H1 (cell line): Measurements from ENCODE around the gene KRT80. TPM values are rescaled to one million over a fixed set of nuclear protein-coding genes. Genes with fewer than 3 reads are reported as not detected.

Experiments used
- CTCF ChIA-PET: fragments of 300-600 bp; sonication (Branson Sonifier 250); formaldehyde crosslinking; loops from one replicate; lab custom pipeline; 2021; ENCODE audit not compliant: partially characterized antibody; lab: Charles Lee
- POLR2A ChIA-PET: fragments of 300-600 bp; sonication (Branson Sonifier 250); formaldehyde crosslinking; loops from one replicate; lab custom pipeline; 2021; ENCODE audit warnings: inconsistent platforms; ENCODE audit not compliant: partially characterized antibody; lab: Charles Lee
- DNase-seq, 2 experiments: peaks; one replicate each; pipeline versions ENCODE4 v3.0.0 to v3.0.0-alpha.2; 2010 to 2022; ENCODE audit warnings: low spot score in 2 of 2, low read depth in 1 of 2, mixed read lengths in 1 of 2
- FAIRE-seq: peaks from 2 replicates; lab custom pipeline; 2011; peaks lifted over from hg19 to GRCh38; lab: Jason Lieb, UNC
- H2AFZ ChIP-seq: 2 replicates; pipeline ENCODE4 v1.8.1; 2012; ENCODE audit warnings: low read length, inconsistent platforms
- H2AK5ac ChIP-seq: 2 replicates; pipeline ENCODE4 v1.6.1; 2013; ENCODE audit warnings: low read depth, low read length
- H2BK120ac ChIP-seq: replicated peaks from 2 replicates; pipeline ENCODE3; 2013; ENCODE audit warnings: low read depth, low read length, inconsistent platforms
- H2BK12ac ChIP-seq: 2 replicates; pipeline ENCODE4 v1.6.1; 2013; ENCODE audit warnings: low read depth, low read length
- H2BK15ac ChIP-seq: 2 replicates; pipeline ENCODE4 v1.6.1; 2013; ENCODE audit warnings: low read length
- H2BK20ac ChIP-seq: 2 replicates; pipeline ENCODE4 v1.6.1; 2013; ENCODE audit warnings: low read length
- H2BK5ac ChIP-seq: 2 replicates; pipeline ENCODE4 v1.6.1; 2013; ENCODE audit warnings: low read depth, low read length
- H3K14ac ChIP-seq: 2 replicates; pipeline ENCODE4 v1.6.1; 2013; ENCODE audit warnings: inconsistent platforms; ENCODE audit not compliant: insufficient read length
- H3K18ac ChIP-seq: 2 replicates; pipeline ENCODE4 v1.6.1; 2013; ENCODE audit warnings: low read length; ENCODE audit errors: extremely low read depth
- H3K23ac ChIP-seq: 2 replicates; pipeline ENCODE4 v1.6.1; 2013; ENCODE audit warnings: inconsistent platforms; ENCODE audit not compliant: insufficient read length
- H3K23me2 ChIP-seq: 2 replicates; pipeline ENCODE4 v1.6.1; 2013; ENCODE audit warnings: low read depth, low read length
- H3K27ac ChIP-seq: 2 replicates; pipeline ENCODE4 v1.6.1; 2011; ENCODE audit warnings: low read depth, low read length, inconsistent platforms
- H3K27me3 ChIP-seq, 4 experiments: replicated peaks in 1 of 4; 1 replicate in 1 of 4; 2 replicates in 3 of 4; pipeline versions ENCODE4 v1.6.1 to v1.8.1; 2011 to 2013; ENCODE audit warnings: low read length in 3 of 4, mild to moderate bottlenecking in 3 of 4, inconsistent platforms in 2 of 4, mixed read lengths in 2 of 4, moderate library complexity in 1 of 4; ENCODE audit not compliant: control insufficient read depth in 3 of 4, insufficient read depth in 3 of 4; ENCODE audit errors: extremely low read depth in 1 of 4
- H3K36me3 ChIP-seq, 4 experiments: 2 replicates each; pipeline versions ENCODE4 v1.6.1 to v1.8.1; 2011 to 2013; ENCODE audit warnings: mild to moderate bottlenecking in 4 of 4, low read length in 3 of 4, moderate library complexity in 2 of 4, control low read depth in 1 of 4, inconsistent platforms in 1 of 4; ENCODE audit not compliant: insufficient read depth in 4 of 4, control insufficient read depth in 2 of 4
- H3K4ac ChIP-seq: replicated peaks from 2 replicates; pipeline ENCODE3; 2013; ENCODE audit warnings: low read length, low read depth, mixed read lengths, inconsistent platforms; ENCODE audit not compliant: insufficient read length
- H3K4me1 ChIP-seq, 4 experiments: replicated peaks in 1 of 4; 1 replicate in 1 of 4; 2 replicates in 3 of 4; pipeline versions ENCODE4 v1.6.1 to v1.8.1; 2011 to 2013; ENCODE audit warnings: low read length in 3 of 4, inconsistent platforms in 2 of 4, mixed read lengths in 1 of 4; ENCODE audit not compliant: insufficient read depth in 4 of 4, control insufficient read depth in 3 of 4
- H3K4me2 ChIP-seq, 2 experiments: 2 replicates each; pipeline versions ENCODE4 v1.6.1 to v1.8.1; 2011 to 2013; ENCODE audit warnings: low read depth in 2 of 2, low read length in 2 of 2, control low read depth in 1 of 2, inconsistent platforms in 1 of 2, mild to moderate bottlenecking in 1 of 2; ENCODE audit not compliant: insufficient read depth in 1 of 2
- H3K4me3 ChIP-seq, 4 experiments: fragments of 200-600, 300-600 bp in 1 of 4; sonication (generic), shearing (Covaris generic), sonication (Bioruptor Twin) in 1 of 4; 2 replicates each; pipeline versions ENCODE4 v1.5.1 to v1.8.1; 2011 to 2016; ENCODE audit warnings: low read length in 4 of 4, low read depth in 3 of 4, control low read depth in 2 of 4, inconsistent platforms in 2 of 4, mild to moderate bottlenecking in 2 of 4, mixed read lengths in 1 of 4, moderate library complexity in 1 of 4; ENCODE audit not compliant: insufficient read depth in 2 of 4; ENCODE audit errors: extremely low read depth in 1 of 4
- H3K56ac ChIP-seq: replicated peaks from 2 replicates; pipeline ENCODE3; 2013; ENCODE audit warnings: low read depth, mild to moderate bottlenecking, mixed read lengths, low read length, inconsistent platforms; ENCODE audit not compliant: insufficient read length
- H3K79me1 ChIP-seq: 2 replicates; pipeline ENCODE4 v1.6.1; 2013; ENCODE audit warnings: low read depth, low read length, control low read depth
- H3K79me2 ChIP-seq, 2 experiments: 2 replicates each; pipeline versions ENCODE4 v1.6.1 to v1.8.1; 2012 to 2013; ENCODE audit warnings: low read length in 2 of 2, mild to moderate bottlenecking in 2 of 2, inconsistent platforms in 1 of 2; ENCODE audit not compliant: insufficient read depth in 2 of 2, control insufficient read depth in 1 of 2
- H3K9ac ChIP-seq, 4 experiments: replicated peaks in 1 of 4; 1 replicate in 1 of 4; 2 replicates in 3 of 4; pipeline versions ENCODE4 v1.6.1 to v1.8.1; 2011 to 2013; ENCODE audit warnings: low read depth in 3 of 4, low read length in 3 of 4, control low read depth in 2 of 4, mild to moderate bottlenecking in 2 of 4, moderate library complexity in 2 of 4, inconsistent platforms in 1 of 4; ENCODE audit errors: extremely low read depth in 1 of 4
- H3K9me3 ChIP-seq, 2 experiments: 2 replicates each; pipeline versions ENCODE4 v1.6.1 to v1.8.1; 2012 to 2013; ENCODE audit warnings: mild to moderate bottlenecking in 2 of 2, moderate library complexity in 2 of 2, control low read depth in 1 of 2, inconsistent platforms in 1 of 2, low read depth in 1 of 2, low read length in 1 of 2, mixed read lengths in 1 of 2; ENCODE audit not compliant: insufficient read depth in 2 of 2
- H4K20me1 ChIP-seq, 2 experiments: replicated peaks in 1 of 2; 2 replicates each; pipeline versions ENCODE3 to v1.8.1; 2011 to 2013; ENCODE audit warnings: inconsistent platforms in 2 of 2, low read length in 2 of 2, mild to moderate bottlenecking in 1 of 2; ENCODE audit not compliant: insufficient read depth in 2 of 2, control insufficient read depth in 1 of 2
- H4K5ac ChIP-seq: 2 replicates; pipeline ENCODE4 v1.6.1; 2013; ENCODE audit warnings: low read length, low read depth, mixed read lengths, inconsistent platforms; ENCODE audit not compliant: insufficient read length
- H4K8ac ChIP-seq: 2 replicates; pipeline ENCODE4 v1.8.0; 2013; ENCODE audit warnings: mild to moderate bottlenecking, moderate library complexity, low read length, inconsistent platforms; ENCODE audit not compliant: insufficient read depth; ENCODE audit errors: extremely low read depth
- H4K91ac ChIP-seq: replicated peaks from 2 replicates; pipeline ENCODE3; 2013; ENCODE audit warnings: low read length, mixed read lengths, inconsistent platforms; ENCODE audit not compliant: insufficient read length
- EP300 ChIP-seq, 2 experiments: IDR thresholded peaks; 1 replicate in 1 of 2; 2 replicates in 1 of 2; pipeline ENCODE4 v1.6.1; 2011 to 2012; ENCODE audit warnings: low read depth in 2 of 2, low read length in 2 of 2, mild to moderate bottlenecking in 2 of 2, borderline replicate concordance in 1 of 2, inconsistent platforms in 1 of 2, moderate library complexity in 1 of 2
- FOSL1 ChIP-seq: IDR thresholded peaks from 2 replicates; pipeline ENCODE4 v1.6.1; 2011; ENCODE audit warnings: mild to moderate bottlenecking, low read depth, low read length, moderate library complexity; ENCODE audit not compliant: insufficient read depth
- RBBP5 ChIP-seq: IDR thresholded peaks from 2 replicates; pipeline ENCODE4 v1.7.1; 2012; ENCODE audit warnings: low read depth, mild to moderate bottlenecking, inconsistent platforms, low read length, moderate library complexity, borderline replicate concordance
- SUZ12 ChIP-seq: fragments of 200-600 bp; sonication (generic); IDR thresholded peaks from 2 replicates; pipeline ENCODE4 v1.6.1; 2012; ENCODE audit warnings: mild to moderate bottlenecking, inconsistent platforms, low read length, moderate library complexity, mixed read lengths
- WGBS, 2 experiments: shearing (Covaris generic) in 1 of 2; methylation state at CpG; one replicate each; pipeline versions ENCODE4 v1.1.6 to v1.1.7; 2013 to 2015; ENCODE audit warnings: low lambda C conversion rate in 2 of 2, mixed read lengths in 2 of 2, inconsistent platforms in 1 of 2, low coverage in 1 of 2, missing lambda C conversion rate in 1 of 2; ENCODE audit not compliant: insufficient replicate concordance in 2 of 2, insufficient coverage in 1 of 2, insufficient read length in 1 of 2; ENCODE audit errors: extremely low coverage in 1 of 2, missing lambda C conversion rate in 1 of 2; 5-methylcytosine and 5-hydroxymethylcytosine counted together
- polyA plus RNA-seq, 7 experiments: library from polyadenylated mRNA; depleted of rRNA in 3 of 7; stranded (reverse) in 5 of 7; unstranded in 2 of 7; fragments of >200 nt in 5 of 7; fragments of 200-250 nt in 2 of 7; gene quantifications; 1 replicate in 5 of 7; 2 replicates in 1 of 7; 4 replicates in 1 of 7; pipeline versions ENCODE4 v1.2.1 to v1.2.3, GENCODE V29; 2011 to 2013; ENCODE audit warnings: missing spikeins in 2 of 7, mixed read lengths in 2 of 7
- total RNA-seq: library from RNA; stranded (reverse); fragmentation: NEBNext Ultra II Directional; extraction: Animal tissue kit (Norgen Biotek cat#: 25700); gene quantifications from 2 replicates; pipeline ENCODE4 v1.2.1, GENCODE V29; 2021

The KRT80 gene
- total and polyA plus RNA-seq, 2 of the 8 experiments (the other 6 are each of a cell fraction or from before 2014, with no cell fraction given): 0.05 TPM; not detected in 1

GRCh38 chr12:52239767-52240166 lies 48.0 kb upstream of the KRT80 start:
- H4K8ac ChIP-seq: no peak overlapping the region
- H3K27me3 ChIP-seq: peaks cover 0 to 10% (median 3%) of the 10 kb centered on the region in 4 experiments; a peak in 4 of 7 replicates
- no peak overlapping the region for H2BK120ac ChIP-seq
- ChIA-PET CTCF (interaction anchor here (0.8 to 17.6 kb wide), 6 partner anchors 13 to 91 kb away, joined by 3 to 151 read pairs (median 4); no protein-coding TSS in a partner anchor), POLR2A (no interaction called here)
- H3K4me2 ChIP-seq: no peak overlapping the region
- TF ChIP-seq RBBP5 (no peak), EP300 (IDR thresholded peaks at IDR 0.05; ENCODE audit: borderline replicate concordance in 1 of 2, low read depth in 2 of 2, low read length in 2 of 2) (no peak), FOSL1 (no peak), SUZ12 (no peak)
- no peaks in the 10 kb centered on the region for H3K79me2 ChIP-seq
- no peak for FAIRE-seq
- H3K36me3 ChIP-seq: no peaks in the 10 kb centered on the region; a peak in 1 of 8 replicates
- no peak overlapping the region for H2BK15ac ChIP-seq
- H3K18ac ChIP-seq: no peak overlapping the region
- no peak overlapping the region for H3K23ac ChIP-seq
- no peak overlapping the region for H3K4ac ChIP-seq
- no peak overlapping the region for H2BK5ac ChIP-seq
- H3K4me3 ChIP-seq: no peak overlapping the region
- no peak overlapping the region for H2AK5ac ChIP-seq
- no peaks in the 10 kb centered on the region; the same call in 1 of the 2 replicates for H3K23me2 ChIP-seq
- H3K9ac ChIP-seq: no peak overlapping the region
- no peak overlapping the region for H2BK12ac ChIP-seq
- WGBS, 2 experiments: 87% methylated on average over 2 of the region's 2 CpGs; no CpG with 5 or more reads in 1 of the 2 experiments
- no peak overlapping the region for H2BK20ac ChIP-seq
- H3K9me3 ChIP-seq: no peaks in the 10 kb centered on the region
- no peak overlapping the region for H2AFZ ChIP-seq
- H4K20me1 ChIP-seq: no peaks in the 10 kb centered on the region
- DNase-seq: no peak
- H3K79me1 ChIP-seq: no peaks in the 10 kb centered on the region
- H3K56ac ChIP-seq: no peak overlapping the region
- no peak overlapping the region for H3K27ac ChIP-seq
- no peak overlapping the region for H4K5ac ChIP-seq
- no peak overlapping the region for H3K14ac ChIP-seq
- H3K4me1 ChIP-seq: peaks cover 6 to 19% (median 14%) of the 10 kb centered on the region in 4 experiments
- no peak overlapping the region for H4K91ac ChIP-seq
